Fibroblast of pulmonary artery (primary cell): Measurements from ENCODE around the gene ERI3.

Experiments used
- DNase-seq: peaks from one replicate; pipeline ENCODE4 v3.0.0-alpha.2; 2010; ENCODE audit warnings: low read depth
- H3K4me3 ChIP-seq: replicated peaks from 2 replicates; pipeline ENCODE4 v1.5.1; 2011; ENCODE audit warnings: low read depth, mild to moderate bottlenecking, control low read depth, low read length, moderate library complexity
- TF ChIP-seq, protein P1 (sequence below): IDR thresholded peaks from 2 replicates; pipeline ENCODE4 v1.5.1; 2011; ENCODE audit warnings: mild to moderate bottlenecking, control low read depth, low read length, inconsistent platforms; ENCODE audit errors: missing control alignments

The ERI3 gene

GRCh38 chr1:44288883-44289282 lies 66.2 kb downstream of the ERI3 start:
- DNase-seq = no peak
- TF ChIP-seq, protein P1, sequence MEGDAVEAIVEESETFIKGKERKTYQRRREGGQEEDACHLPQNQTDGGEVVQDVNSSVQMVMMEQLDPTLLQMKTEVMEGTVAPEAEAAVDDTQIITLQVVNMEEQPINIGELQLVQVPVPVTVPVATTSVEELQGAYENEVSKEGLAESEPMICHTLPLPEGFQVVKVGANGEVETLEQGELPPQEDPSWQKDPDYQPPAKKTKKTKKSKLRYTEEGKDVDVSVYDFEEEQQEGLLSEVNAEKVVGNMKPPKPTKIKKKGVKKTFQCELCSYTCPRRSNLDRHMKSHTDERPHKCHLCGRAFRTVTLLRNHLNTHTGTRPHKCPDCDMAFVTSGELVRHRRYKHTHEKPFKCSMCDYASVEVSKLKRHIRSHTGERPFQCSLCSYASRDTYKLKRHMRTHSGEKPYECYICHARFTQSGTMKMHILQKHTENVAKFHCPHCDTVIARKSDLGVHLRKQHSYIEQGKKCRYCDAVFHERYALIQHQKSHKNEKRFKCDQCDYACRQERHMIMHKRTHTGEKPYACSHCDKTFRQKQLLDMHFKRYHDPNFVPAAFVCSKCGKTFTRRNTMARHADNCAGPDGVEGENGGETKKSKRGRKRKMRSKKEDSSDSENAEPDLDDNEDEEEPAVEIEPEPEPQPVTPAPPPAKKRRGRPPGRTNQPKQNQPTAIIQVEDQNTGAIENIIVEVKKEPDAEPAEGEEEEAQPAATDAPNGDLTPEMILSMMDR = no peak
- H3K4me3 ChIP-seq = no peak overlapping the region

- TF ChIP-seq, protein P1 = no peak
- DNase-seq = no peak
- no peak overlapping the region for H3K4me3 ChIP-seq
Observed at GRCh38 chr1:44284184-44284583, 70.9 kb downstream of the ERI3 start.

- TF ChIP-seq, protein P1 = no peak
- no peak for DNase-seq
- H3K4me3 ChIP-seq = no peak overlapping the region
Observed at GRCh38 chr1:44283524-44284173, 71.4 kb downstream of the ERI3 start.

GRCh38 chr1:44282704-44283426 lies 72.2 kb downstream of the ERI3 start:
- no peak overlapping the region for H3K4me3 ChIP-seq
- TF ChIP-seq, protein P1 = no peak
- no peak for DNase-seq

DNA sequence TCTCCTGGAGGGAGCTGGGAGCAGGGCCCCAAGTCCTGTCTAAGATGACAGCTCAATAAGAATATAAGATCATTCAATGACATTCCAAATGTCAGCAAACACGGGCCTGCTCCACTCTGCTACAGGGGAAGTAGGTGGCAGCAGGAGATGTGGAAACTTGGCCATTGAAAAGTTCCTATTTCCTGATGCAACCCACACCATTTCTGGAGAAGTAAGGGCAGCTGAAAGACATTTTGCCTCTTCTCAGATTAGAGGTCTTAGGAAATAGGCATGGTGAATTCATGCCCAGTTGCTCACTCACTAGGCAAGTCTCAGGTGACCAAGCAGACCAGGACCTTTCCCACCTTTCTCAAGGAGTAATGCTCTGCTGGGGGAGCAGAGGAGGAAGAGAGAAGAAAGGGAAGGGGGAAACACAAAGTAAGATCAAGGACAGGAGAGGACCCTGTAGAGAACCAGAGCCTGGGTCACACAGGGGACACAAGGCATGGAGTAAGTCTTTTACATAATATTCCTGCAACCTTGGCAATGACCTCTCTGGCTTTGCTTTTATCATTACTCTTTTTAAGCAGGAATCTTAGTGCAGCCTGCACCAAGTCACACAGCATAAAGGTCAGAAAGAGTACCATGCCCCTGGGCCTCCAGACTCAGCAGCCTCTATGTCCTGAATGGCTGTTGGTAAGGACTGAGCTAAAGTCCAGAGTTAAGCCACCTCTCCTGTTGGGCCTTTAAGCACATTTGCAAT lies 72.9 kb downstream of the ERI3 start:
- TF ChIP-seq, protein P1 = no peak
- no peak overlapping the region for H3K4me3 ChIP-seq
- DNase-seq = no peak

DNA sequence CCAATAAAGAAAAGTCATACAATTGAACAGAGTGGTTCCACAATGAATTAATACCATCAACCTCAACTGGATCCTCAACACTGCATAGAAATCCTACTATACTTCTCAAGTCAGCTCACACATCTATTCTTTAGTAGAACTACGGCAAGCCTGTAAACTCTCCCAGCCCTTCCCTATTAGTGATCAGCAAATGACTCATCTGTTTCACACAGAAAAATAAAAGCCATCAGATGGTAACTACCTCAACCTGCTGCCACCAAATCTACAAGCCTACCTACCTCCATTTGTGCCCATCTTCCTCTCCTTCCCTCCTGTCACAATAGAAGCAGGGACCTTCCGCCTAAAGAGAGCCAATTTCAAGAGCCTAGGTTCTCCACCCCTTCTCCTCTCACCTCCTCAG lies 78.2 kb downstream of the ERI3 start:
- DNase-seq = no peak
- H3K4me3 ChIP-seq = no peak overlapping the region
- TF ChIP-seq, protein P1 = no peak
